ENCODE measurements around the gene KIF5A. TPM values are rescaled to one million over a fixed set of nuclear protein-coding genes. Genes with fewer than 3 reads are reported as not detected.

Gene KIF5A
- total RNA-seq, 2 donors from 2014 or later: 2.3 to 4.5 TPM

DNA sequence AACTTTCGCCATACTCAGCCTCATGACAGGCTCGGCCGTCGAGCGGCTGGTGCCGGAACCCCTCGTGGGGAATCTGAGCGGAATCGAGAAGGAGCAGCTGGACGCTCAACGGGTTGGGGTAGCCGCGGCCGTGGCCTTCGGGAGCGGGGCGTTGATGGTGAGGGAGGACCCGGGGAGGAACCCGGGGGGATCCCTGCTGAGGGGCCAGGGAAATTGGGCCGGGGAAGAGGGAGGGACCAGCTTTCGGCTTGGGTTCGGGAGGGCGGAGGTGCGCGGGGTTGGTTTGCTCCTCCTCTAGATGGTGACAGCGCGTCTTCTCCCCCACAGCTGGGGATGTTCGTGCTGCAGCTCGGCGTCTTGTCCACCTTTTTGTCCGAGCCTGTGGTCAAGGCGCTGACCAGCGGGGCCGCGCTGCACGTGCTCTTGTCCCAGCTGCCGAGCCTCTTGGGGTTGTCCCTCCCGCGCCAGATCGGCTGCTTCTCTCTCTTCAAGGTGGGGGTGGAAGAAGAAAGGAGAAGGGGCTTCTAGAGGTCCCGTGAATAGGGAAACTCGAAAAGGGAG is 71.2 kb downstream of the KIF5A start:
- H3K9me3 ChIP-seq (ENCODE audit: control insufficient read depth, low read length): no peaks in the 10 kb centered on the region
- H3K4me3 ChIP-seq (ENCODE audit: low read length): peak overlapping the region; percentile 67
- Mint-ChIP-seq H3K27me3 (ENCODE audit: insufficient read depth) (peaks cover 100% of the 10 kb centered on the region), H3K9me3 (no peaks in the 10 kb centered on the region), H3K36me3 (ENCODE audit: low read depth) (peaks cover 5% of the 10 kb centered on the region), H3K27ac (no peak overlapping the region), H3K4me1 (peaks cover 25% of the 10 kb centered on the region), H3K4me3 (peak overlapping the region; percentile 43)
- no peak overlapping the region for H3K9ac ChIP-seq (ENCODE audit: extremely low read depth, low read length, poor library complexity, severe bottlenecking)
- H3K36me3 ChIP-seq (ENCODE audit: control insufficient read depth, insufficient read depth, low read length): peaks cover 7% of the 10 kb centered on the region
- no peaks in the 10 kb centered on the region for H3K4me1 ChIP-seq (ENCODE audit: control insufficient read depth, insufficient read depth, low read length)
- 0 to 10% methylated on average over 18 to 42 of the region's 42 CpGs for WGBS, 2 experiments (ENCODE audit: insufficient coverage in 1 of 2, insufficient read length in 1 of 2)
- TF ChIP-seq CTCF (conservative IDR thresholded peaks at IDR 0.05): no peak
- no peak overlapping the region for H3K27ac ChIP-seq (ENCODE audit: low read depth, low read length)
- peak; percentile 84 for DNase-seq
- peaks cover 95% of the 10 kb centered on the region for H3K27me3 ChIP-seq (ENCODE audit: control insufficient read depth, insufficient read depth, low read length, poor library complexity, severe bottlenecking)

DNA sequence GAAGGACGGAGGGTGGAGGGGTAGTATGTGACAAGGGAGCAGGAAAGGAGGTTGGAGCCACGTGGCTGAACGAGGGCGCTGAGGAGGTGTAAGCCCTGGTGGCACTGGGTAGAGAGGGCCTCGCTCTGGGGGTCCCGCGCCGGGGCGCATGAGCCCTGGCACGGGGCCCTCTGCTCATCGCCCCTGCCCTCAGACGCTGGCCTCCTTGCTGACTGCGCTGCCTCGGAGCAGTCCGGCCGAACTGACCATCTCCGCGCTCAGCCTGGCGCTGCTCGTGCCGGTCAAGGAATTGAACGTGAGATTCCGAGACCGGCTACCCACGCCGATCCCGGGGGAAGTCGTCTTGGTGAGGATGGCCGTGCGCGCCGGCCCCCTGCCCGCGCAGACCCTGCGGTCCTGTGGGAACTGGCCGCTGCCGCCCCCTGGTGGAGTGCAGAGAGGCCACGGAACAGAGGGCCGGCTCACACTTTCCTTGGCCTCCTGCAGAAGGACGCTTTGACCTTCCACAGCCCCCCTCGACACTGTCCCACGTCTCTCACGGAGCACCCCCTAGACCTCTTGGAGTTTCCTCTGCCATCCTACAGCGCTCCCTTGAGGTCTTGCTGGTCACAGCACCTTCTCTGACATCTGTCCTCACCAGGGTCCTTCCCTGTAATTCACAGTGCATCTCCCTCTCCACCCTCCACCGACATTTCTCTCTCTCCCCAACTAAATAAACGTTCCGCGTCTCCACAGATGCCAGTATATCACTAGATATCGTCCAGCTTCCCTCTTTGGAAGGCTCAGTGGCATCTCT is 71.9 kb downstream of the KIF5A start:
- WGBS, 2 experiments (ENCODE audit: insufficient coverage in 1 of 2, insufficient read length in 1 of 2): 3 to 5% methylated on average over 26 to 49 of the region's 49 CpGs
- H3K4me3 ChIP-seq (ENCODE audit: low read length): peak overlapping the region; percentile 67
- peaks cover 96% of the 10 kb centered on the region for H3K27me3 ChIP-seq (ENCODE audit: control insufficient read depth, insufficient read depth, low read length, poor library complexity, severe bottlenecking)
- H3K4me1 ChIP-seq (ENCODE audit: control insufficient read depth, insufficient read depth, low read length): no peaks in the 10 kb centered on the region
- H3K36me3 ChIP-seq (ENCODE audit: control insufficient read depth, insufficient read depth, low read length): peaks cover under 1% of the 10 kb centered on the region
- TF ChIP-seq CTCF (conservative IDR thresholded peaks at IDR 0.05): peak; percentile 97
- Mint-ChIP-seq H3K27me3 (ENCODE audit: insufficient read depth) (peaks cover 100% of the 10 kb centered on the region), H3K36me3 (ENCODE audit: low read depth) (no peaks in the 10 kb centered on the region), H3K4me3 (peak overlapping the region; percentile 43), H3K9me3 (no peaks in the 10 kb centered on the region), H3K27ac (no peak overlapping the region), H3K4me1 (peaks cover 25% of the 10 kb centered on the region)
- DNase-seq: peak; percentile 93
- H3K9ac ChIP-seq (ENCODE audit: extremely low read depth, low read length, poor library complexity, severe bottlenecking): no peak overlapping the region
- H3K27ac ChIP-seq (ENCODE audit: low read depth, low read length): no peak overlapping the region
- H3K9me3 ChIP-seq (ENCODE audit: control insufficient read depth, low read length): no peaks in the 10 kb centered on the region

DNA sequence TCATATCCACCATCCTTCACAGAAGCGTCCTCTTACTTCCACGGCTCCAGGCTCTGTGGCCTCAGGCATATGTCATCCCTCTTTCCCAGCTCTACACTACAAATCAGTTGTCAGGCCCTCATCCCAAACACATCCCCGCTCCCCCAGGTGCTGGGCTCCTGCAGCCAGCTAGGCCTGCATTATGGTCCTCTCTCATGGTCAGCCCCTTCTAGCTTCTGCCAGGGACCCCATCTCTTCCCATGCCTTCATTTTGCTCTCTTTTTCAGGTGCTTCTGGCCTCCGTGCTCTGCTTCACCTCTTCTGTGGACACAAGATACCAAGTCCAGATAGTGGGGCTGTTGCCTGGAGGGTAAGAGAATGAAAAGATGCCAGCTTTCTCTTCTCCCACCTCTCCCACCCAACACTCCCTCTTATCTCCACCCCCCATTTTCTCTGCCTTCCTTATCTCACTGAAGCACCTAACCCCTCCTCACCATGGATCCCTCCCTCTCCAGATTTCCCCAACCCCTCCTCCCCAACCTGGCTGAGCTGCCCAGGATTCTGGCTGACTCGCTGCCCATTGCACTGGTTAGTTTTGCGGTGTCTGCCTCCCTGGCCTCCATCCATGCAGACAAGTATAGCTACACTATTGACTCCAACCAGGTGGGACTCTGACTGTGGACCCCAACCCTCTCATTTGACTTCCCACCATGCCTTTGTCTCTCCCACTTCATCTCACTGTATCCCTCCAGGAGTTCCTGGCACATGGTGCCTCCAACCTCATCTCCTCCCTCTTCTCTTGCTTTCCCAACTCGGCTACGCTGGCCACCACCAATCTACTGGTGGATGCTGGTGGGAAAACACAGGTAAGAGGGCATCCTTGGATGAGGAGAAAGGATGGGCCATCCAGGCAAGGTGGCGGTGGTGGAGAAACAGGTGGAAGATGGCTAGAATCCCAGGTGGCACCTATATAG is 72.7 kb downstream of the KIF5A start:
- Mint-ChIP-seq H3K27ac (no peak overlapping the region), H3K4me1 (peaks cover 25% of the 10 kb centered on the region), H3K9me3 (no peaks in the 10 kb centered on the region), H3K4me3 (no peak overlapping the region), H3K27me3 (ENCODE audit: insufficient read depth) (peaks cover 100% of the 10 kb centered on the region), H3K36me3 (ENCODE audit: low read depth) (no peaks in the 10 kb centered on the region)
- H3K9me3 ChIP-seq (ENCODE audit: control insufficient read depth, low read length): no peaks in the 10 kb centered on the region
- no peak overlapping the region for H3K4me3 ChIP-seq (ENCODE audit: low read length)
- no peak overlapping the region for H3K27ac ChIP-seq (ENCODE audit: low read depth, low read length)
- no peaks in the 10 kb centered on the region for H3K4me1 ChIP-seq (ENCODE audit: control insufficient read depth, insufficient read depth, low read length)
- TF ChIP-seq CTCF (conservative IDR thresholded peaks at IDR 0.05): no peak
- peaks cover 99% of the 10 kb centered on the region for H3K27me3 ChIP-seq (ENCODE audit: control insufficient read depth, insufficient read depth, low read length, poor library complexity, severe bottlenecking)
- DNase-seq: no peak
- H3K36me3 ChIP-seq (ENCODE audit: control insufficient read depth, insufficient read depth, low read length): no peaks in the 10 kb centered on the region
- H3K9ac ChIP-seq (ENCODE audit: extremely low read depth, low read length, poor library complexity, severe bottlenecking): no peak overlapping the region
- 88 to 89% methylated on average over 4 to 9 of the region's 9 CpGs for WGBS, 2 experiments (ENCODE audit: insufficient coverage in 1 of 2, insufficient read length in 1 of 2)

All from endodermal cell (in vitro differentiated cells).